GM21390 (cell line): ENCODE measurements around the gene C6orf89.

Source experiments
- ATAC-seq: cut with Tn5 transposase; IDR thresholded peaks from one replicate; pipeline ENCODE4 v1.9.1; 2021; ENCODE audit not compliant: unreplicated experiment

The C6orf89 gene, protein sequence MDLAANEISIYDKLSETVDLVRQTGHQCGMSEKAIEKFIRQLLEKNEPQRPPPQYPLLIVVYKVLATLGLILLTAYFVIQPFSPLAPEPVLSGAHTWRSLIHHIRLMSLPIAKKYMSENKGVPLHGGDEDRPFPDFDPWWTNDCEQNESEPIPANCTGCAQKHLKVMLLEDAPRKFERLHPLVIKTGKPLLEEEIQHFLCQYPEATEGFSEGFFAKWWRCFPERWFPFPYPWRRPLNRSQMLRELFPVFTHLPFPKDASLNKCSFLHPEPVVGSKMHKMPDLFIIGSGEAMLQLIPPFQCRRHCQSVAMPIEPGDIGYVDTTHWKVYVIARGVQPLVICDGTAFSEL

GRCh38 chr6:36885461-36886401 is at the start of gene C6orf89:
Gene C6orf89, plus strand, starts transcription at chr6:36885952. Its CDS starts 13,493 bp downstream, at chr6:36899445.
- ATAC-seq: peak; percentile 96

DNA sequence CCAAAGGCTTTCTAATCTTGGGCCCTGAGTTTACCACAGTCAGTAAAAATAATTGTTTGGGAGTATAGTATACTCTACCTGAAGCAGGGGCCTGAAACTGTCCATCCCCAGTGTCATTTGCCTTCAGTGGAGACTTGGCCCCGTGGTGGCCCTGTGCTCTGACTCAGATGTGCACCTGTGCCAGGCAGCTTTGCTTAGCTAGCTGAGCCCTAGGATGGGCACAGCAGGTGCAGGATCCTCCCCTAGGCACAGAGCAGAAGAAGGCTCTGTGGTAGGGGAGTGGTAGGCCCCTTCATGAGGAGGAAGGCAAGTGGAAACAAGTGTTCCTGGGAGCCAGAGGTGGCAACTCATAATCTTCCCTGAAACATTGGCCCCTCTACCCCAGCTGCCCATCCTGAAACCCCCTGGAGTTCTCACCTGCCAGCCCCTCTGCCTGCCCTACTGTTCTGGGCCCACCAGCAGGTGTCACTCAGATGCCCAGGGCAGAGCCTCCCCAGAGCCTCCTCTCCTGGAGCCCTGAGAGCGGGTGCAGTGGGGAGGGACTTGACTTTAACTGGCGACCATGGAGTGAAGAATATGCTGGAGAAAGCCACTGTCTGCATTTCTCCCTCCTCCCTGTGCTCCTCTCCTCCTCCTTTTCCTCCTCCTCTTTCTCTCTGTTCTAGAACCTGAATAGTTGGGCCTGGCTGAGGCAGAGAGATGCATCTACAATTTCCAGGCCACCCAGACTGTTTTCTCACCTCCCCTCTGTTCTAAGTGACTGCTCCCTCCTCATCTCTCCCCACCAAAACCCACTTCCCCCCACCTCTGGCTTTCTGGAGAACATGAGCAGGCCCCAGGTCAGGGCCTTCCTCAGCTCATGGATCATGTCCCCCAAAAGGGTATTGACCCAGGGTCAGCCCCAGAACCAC is 49.4 kb upstream of the C6orf89 start:
- ATAC-seq: no peak

- ATAC-seq: no peak
These were observed 48.8 kb upstream of the C6orf89 start for GRCh38 chr6:36837022-36837339.

DNA sequence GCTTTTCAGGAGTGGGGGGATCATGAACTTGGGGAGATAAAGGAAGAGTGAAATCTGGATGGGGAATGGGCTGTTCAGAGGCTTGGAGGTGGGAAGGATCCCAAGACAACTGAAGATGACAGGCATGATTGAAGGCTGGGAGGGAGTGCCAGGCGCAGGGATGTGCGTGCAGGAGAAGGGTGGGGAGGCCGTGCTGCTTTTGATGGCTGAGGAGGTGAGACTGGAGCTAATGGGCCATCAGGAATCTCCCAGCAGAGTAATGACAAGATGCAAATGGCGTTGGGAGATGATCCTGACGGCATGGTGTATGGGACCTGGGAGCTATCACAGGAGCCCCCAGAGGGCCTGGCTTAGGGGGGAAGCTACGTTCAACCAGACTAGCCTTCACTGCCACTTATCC is 48.1 kb upstream of the C6orf89 start:
- no peak for ATAC-seq

- ATAC-seq: no peak
These were observed 46.6 kb upstream of the C6orf89 start, which contains the start of gene CPNE5 for GRCh38 chr6:36838896-36839748. Gene CPNE5, minus strand, starts transcription at chr6:36839444. Its CDS starts 67 bp downstream, at chr6:36839377.

DNA sequence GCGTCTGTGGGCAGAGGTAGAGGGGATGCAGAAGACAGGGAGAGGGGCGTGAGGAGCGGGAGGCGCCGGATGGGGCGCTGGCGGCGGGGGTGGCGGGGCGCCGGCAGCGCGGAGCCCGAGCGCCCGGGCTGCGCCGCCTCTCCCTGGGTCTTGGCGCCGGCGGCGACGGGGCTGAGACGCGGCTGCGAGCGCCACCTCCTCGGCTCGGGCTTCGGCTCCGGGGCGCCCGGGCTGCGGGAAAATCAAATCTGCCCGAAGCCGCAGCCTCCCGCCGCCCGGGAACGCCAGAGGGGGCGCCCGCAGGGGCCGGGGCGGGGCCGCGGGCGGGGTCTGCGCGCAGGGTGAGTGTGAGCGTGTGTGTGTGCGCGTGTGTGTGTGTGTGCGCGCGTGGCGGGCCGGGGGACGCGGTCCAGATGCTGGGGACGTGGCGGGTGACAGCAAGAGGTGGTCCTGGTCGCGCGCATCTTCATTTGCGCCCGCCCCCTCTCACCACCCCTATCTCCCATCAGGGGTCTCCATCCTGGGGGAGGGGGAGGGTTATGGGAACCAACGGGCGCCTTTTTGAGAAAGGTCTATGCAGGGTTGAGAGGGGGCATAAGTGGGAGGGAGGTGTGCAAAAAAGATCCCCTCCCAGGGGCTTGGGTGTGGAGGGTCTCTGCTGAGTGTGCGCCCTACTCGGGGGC is 45.9 kb upstream of the C6orf89 start:
- ATAC-seq: no peak

DNA sequence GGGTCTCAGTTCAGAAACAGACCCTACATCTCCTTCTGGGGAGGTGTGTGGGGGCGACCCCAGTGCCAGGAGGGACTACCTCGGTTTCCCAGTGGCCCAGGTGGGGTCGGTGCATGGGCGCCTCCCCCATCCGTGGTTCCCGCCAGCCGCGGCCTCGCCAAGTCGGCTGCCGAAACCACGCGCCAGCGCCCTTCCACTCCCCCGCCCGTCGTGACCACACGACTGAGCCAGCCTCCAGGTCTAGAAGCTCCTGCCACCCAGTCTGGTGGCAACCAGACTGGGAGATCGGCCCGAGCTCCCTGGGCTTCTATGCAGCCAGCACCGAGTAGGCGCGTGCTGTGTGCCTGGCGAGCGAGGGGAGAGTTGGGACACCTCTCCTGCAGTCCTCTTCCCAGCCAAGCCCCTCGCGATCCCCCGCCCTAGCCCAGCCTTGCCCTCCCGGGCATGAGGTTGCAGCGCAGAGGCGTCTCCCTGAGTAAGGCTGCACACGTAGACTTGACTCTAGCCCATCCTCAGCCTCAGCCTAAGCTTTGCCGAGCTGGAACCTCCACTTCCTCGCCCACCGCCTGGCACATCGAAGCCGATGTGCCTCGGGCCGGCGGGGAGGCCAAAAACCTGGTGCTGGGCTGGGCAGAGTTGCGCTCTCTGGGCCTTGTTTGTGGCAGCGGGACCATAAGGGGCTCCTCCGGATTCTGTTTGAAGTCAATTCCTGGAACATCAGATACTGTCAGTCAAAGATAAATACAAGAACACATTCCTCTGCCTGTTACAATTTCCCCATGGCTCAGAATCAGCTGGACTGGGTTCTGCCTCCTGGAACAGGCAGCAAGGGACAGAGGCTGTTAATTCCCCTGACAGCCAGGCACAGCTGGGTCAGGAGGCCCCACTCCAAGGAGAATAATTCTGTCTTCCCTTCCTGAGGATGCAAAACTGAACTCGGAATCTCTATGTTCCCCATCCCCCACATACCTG is 45.0 kb upstream of the C6orf89 start:
- ATAC-seq: no peak

DNA sequence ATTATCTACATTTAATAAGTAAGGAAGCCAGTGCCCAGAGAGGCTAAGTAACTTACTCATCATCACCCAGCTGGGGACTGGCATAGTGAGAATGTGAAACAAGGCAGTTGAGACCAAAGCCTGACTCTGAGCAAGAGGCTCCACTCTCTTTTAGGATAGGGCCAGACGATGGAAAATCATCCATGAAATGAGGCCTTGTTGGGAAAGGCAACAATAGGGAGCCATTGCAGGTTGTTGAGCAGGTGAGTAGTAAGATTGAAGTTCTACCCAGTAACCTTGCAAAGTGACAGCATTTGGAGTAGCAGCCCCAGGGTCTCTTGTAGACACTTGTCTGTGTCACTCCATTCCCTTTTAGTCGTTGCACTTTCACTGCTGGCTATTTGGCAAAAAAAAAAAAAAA is 44.0 kb upstream of the C6orf89 start:
- ATAC-seq: no peak

GRCh38 chr6:36843170-36843569 is 42.6 kb upstream of the C6orf89 start:
- no peak for ATAC-seq

- no peak for ATAC-seq
These were observed 41.3 kb upstream of the C6orf89 start for GRCh38 chr6:36844232-36845170.

DNA sequence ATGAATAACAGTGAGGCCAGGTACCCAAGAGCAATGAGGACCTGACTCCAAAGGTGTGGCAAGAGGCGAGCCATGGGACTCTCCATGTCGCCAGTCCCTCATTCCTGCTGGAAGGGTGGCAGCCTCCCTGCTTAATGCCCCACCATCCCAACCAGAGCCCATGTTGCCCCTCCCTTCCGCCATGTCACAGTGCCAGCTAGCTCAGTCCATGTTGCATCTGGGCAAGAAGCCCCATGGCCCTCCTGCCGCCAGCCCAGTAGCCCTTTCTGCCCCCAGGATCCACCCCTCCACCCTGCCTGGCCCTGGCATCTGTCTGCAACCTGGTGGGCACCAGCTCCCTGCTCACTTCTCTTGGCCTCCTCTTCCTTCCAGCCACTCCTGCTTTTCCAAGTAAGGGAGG is 40.5 kb upstream of the C6orf89 start:
- no peak for ATAC-seq

DNA sequence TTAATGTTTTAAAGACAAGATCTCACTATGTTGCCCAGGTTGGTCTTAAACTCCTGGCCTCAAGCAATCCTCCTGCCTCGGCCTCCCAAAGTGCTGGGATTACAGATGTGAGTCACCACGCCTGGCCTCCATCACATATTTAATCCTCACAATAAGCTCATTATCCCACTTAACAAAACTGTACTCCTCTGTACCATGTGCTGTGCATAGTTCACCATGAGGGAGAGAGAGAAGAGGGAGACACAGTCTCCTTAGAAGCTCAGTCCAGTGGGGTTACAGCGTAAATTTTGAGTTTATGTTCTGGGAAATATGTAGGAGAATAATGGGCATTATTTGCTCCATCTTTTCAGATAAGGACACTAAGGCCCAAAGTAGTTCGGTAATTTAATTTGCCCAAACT is 38.6 kb upstream of the C6orf89 start:
- ATAC-seq: no peak

- no peak for ATAC-seq
These were observed 37.8 kb upstream of the C6orf89 start for GRCh38 chr6:36847991-36848390.

GRCh38 chr6:36848658-36849441 is 36.9 kb upstream of the C6orf89 start:
- ATAC-seq: no peak

DNA sequence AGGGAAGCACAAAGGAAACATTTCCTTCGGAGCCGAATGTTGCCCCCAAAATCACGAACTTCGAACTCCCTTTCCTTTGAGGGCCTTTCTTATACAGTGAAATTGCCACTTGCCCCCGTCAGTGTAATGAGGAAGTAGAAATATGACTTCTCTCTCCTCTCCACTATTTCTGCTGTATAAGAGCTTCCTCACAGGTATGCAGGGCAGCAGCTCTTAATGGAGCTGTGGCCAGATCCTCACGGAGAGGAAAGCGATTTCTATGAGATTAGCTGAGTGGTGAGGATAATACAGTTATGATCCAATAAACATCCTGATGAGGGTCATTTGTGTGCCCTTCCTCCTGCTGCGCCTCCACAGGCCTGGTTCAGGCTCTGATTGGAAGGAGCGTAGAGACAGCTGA is 35.7 kb upstream of the C6orf89 start:
- ATAC-seq: no peak

- no peak for ATAC-seq
These were observed 34.6 kb upstream of the C6orf89 start for GRCh38 chr6:36851149-36851614.
